GM19240 (cell line): Measurements from ENCODE around the gene CADPS.

ENCODE experiments used
- DNase-seq: peaks from one replicate; pipeline ENCODE4 v3.0.0; 2011; ENCODE audit warnings: low spot score; ENCODE audit not compliant: insufficient read length

CADPS gene

DNA sequence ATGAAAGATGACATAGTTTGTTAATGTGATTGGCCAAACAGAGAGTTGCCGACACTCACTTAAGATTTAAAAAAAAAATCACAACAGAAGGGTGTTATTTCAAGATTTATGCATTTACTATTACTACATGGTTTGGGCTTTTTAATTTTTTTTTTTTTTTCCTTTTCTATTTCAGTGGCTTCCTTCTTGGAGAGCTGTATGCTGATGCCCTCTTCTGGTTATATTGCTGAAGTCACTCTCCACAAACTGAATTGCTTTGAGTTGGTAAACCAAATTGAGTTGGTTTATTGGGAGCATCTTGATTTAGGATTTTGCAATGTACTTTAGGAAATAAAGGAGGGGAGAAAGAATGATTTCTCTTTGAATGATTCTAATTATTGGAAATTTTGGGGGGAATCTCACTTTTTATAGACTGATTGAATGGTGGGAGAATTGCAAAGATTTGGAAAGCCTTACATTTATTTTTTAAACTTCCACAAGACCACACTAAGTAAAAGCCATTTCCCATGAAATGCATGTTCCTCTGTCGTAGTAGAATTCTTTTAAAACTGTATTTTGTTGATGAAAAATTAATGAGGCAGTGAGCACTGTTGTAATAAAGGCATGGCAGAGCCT, 315.3 kb downstream of the CADPS start:
- DNase-seq: no peak

GRCh38 chr3:62558549-62559112, 316.6 kb downstream of the CADPS start:
- DNase-seq: no peak

DNA sequence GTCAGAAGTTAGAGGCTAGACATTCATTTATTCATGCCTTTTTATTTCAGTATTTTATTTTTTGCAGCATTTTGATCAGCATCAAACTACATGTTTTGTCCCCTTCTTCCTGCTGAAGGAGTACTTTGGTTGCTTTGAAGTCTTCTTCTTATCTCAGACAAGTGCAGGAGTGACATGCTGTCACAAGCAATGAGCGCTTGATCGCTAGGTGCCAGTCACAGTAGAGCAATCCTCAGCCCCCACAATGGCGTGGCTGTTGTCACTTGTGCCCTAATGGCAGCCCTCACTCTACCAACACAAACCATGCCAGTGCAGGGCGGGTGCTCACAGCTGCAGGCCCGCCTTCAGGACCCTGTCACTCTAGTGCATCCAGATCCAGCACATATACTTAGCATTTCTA, 317.2 kb downstream of the CADPS start:
- DNase-seq: no peak

DNA sequence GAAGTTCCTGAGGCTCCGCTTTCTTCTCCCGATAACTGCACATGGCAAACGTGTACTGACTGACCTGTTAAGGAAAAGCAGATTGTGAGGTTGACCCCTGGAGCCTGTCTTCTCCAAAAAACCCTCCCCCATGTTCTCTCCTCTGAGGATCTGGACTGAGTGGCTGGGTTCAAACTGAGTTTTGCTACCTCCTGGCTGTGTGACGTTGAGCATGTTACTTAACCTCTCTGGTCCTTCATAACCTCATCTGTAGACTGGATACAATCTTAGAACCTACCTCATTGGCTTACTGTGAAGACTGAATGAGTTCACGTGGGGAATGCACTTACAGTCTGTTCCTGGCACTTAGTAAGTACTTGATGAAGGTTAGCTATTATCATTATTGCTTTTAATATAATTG, 317.8 kb downstream of the CADPS start:
- no peak for DNase-seq

- no peak for DNase-seq
Observed at GRCh38 chr3:62556121-62556815, 318.9 kb downstream of the CADPS start.

DNA sequence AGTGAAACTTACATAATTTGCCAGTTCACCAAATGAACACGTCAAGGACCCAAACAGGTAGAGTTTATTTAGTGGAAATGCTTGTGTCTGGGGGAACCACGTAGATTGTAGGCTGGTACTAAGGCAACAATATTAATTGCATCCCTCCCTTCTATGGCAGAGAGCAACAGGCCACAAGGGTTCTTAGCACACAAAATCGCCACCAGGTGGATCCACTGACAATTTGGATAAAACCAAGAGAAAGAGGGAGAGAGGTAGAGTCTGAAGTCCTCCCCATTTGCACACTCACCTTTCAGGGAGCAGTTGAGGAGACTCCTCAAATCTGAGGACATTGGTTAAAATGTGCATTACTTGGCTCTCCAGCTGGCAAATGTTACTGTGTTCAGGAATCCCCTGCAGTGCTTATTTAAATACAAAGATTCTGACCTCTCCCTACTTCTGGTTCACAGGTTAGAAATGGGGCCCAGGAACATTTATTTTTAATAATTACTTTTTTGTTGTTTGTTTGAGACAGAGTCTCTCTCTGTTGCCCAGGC, 320.9 kb downstream of the CADPS start:
- no peak for DNase-seq

DNA sequence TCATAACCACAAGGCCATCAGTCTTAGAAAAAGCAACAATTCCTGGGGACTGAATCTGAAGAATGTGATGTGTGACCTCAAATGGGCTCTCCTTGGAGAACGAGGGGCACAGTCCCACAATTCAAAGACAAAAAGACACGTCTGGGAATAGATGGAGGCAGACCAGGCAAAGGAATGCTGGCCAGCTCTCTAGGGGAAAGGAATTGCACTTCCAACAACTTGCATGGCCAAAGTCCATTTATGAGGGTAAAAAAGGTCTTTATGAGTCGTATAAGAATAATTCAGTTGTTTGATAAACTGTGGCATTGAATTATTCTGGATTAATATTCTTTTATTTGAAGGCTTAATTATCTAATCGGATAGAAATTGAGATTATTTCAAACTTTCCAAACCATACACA, 321.4 kb downstream of the CADPS start:
- no peak for DNase-seq

- no peak for DNase-seq
Observed at GRCh38 chr3:62551556-62551955, 323.7 kb downstream of the CADPS start.

DNA sequence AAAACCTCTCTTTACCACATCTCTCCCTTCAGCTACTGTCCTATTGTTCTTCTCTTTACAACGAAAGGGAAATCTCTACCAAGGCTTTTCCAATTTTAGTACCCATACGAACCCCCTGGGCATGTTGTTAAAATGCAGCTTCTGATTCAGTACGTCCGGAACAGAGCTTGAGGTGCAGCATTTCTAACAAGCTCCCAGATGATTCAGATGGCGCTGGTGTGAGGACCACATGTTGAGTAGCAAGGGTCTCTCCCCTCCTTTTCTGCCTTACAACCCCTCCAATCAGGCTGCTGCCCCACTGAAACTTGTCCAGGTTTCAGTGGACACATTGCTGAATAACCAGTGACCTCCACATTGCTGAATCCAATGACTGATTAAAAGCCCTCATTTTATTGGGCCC, 324.8 kb downstream of the CADPS start:
- no peak for DNase-seq

DNA sequence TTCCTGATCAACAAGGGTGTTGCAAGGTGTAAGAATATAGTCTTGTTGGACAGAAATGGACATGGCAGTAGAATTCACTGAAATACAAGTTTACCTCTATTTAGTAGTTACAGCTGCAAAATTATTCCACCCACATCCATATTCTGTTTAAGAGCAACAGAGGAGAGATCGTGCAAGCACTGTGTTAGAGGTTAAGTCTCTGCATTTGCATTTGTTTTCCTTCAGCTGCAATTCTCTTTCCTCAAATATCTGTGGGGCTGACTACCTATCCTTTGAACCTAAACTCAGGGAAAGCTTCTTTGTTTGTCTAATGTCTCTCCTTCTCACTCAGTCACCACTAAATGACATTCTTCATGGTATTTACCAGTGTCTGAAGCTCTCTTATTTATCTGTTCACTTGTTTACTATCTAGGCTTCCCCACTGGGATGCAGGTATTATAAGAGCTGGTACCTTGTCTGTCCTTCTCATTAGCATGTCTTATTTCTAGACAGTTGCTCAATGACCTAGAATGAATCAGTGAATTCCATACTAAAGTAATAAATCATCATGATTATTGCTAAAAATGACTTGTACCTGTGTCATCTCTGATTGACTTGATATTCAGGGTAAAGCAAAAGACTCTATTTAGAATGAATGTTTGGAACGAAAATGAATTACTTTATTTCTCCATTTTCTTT, 326.5 kb downstream of the CADPS start:
- no peak for DNase-seq

- DNase-seq: no peak
Observed at GRCh38 chr3:62546266-62546665, 328.9 kb downstream of the CADPS start.

- DNase-seq: no peak
Observed at GRCh38 chr3:62542185-62542584, 333.0 kb downstream of the CADPS start.

DNA sequence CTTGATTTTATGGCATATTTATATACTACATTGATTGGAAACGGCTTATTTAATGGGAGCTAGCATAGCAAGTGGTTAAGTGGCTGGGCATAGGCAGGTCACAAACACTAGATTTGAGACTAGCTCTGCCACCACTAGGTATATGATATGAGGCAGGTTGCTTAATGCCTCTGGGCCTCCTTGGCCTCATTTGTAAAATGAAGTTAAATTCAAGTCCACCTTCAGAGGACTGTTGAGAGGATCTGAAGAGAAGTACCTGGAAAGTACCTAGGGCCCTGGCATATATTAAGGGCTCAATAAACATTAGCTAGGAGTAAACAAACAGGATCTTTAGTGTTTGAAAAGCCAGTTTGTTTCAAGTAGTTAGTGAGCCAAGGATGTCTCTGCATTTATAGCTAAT, 335.5 kb downstream of the CADPS start:
- no peak for DNase-seq

DNA sequence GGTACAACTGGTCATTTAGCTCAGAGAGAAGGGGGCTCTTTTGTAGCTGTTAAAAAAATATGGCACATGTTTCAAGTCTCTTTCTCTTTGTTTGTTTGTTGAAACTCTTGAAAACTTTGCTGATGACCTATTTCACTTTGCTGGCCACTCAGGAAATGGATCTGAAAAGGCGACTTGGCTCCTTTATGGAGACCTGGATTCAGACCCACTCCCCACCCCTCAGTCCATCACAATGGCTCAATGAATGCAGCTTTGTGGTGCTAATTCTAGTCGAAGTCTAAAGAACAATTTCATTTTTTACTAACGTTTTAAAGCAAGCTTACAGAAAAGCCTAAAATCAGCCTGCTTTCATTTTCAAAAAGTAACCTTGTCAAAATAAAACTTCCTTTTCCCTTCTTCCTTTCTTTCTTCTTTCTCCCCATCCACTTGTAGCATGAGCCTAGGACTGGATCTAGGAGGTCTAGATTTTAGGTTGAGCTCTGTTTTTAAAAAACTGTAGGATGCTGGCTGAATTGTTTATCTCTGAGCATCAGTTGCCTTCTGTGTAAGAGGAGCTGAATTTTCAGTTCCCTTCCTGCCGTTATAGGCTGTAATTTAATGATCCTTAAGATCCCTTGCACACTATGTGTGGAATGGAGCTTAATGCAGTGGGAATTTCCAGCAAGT, 336.4 kb downstream of the CADPS start:
- no peak for DNase-seq

- DNase-seq: no peak
Observed at GRCh38 chr3:62534326-62534725, 340.9 kb downstream of the CADPS start.

- no peak for DNase-seq
Observed at GRCh38 chr3:62532796-62533195, 342.4 kb downstream of the CADPS start.

DNA sequence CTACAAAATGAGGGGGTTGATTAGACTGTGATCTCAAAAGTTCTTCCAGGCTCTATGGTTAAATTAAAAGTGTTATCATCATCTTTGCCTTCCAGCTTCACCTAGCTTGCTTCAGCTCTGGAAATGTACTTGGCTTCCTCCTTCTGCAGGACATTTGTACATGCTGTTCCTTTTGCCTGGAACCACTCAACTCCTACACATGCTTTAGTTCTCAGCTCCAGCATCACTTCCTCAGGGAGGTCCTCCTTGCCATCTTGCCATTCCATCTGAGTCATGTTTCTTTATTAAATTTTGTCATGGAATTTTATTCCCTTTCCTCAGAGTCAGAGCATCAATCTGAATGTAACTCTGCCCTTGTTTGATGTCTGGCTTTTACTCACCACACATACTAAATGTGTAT, 343.2 kb downstream of the CADPS start:
- no peak for DNase-seq

DNA sequence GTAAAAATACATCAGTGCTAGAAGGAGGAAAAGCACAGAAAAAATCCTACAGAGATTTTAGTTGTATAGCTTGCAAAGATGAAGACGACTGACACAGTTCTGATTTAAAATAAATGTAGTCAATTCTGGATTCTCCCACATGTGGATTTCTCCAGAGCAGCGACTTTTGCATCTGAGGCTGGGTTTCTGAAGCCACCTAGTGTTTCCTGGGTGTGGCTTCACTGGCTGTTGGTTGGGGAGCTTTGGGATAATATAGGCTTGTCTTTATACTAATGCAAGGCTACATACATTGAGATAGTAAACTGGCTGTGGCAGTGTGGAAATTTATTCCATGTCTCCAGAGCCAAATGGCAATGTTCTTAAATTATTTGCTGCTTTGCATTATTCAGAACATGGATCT, 343.7 kb downstream of the CADPS start:
- DNase-seq: no peak

DNA sequence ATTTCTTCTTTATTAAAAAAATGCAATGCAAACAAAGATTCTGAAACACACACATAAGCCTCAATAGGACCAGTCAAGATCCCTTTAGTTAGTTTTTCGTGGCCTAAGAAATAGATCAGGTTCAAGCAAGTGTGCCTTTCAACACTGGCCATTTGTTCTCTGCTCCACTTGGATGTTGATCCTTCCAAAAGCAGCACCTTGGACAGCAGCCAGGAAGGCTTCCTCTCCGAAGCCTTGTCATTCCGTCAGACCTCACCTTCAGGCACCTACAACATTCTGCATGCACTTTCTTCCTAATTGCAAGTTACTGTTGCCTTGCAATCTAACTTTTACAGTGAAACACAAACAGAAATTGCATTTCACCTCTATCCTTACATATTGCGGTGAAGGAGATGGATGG, 346.0 kb downstream of the CADPS start:
- DNase-seq: no peak

DNA sequence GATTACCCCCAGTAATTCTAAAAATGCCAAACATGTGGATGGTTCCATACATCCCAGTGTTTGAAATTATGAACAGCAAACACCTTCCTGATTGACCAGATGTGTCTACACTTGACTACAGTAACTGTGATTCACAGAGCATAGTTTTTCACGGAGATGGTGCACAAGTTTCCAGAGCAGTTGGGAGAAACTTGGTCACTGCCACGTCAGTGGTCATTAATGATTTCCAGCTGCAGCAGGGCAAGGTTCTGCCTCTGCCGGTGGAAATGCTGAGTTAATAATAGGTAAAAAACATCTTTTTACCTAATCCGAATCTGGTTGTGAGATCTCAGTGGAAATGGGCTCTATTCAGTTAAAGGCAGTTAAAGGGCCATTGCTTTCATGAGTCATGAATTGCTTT, 347.7 kb downstream of the CADPS start:
- DNase-seq: no peak

GRCh38 chr3:62525281-62525680, 349.9 kb downstream of the CADPS start:
- no peak for DNase-seq

GRCh38 chr3:62523672-62524071, 351.5 kb downstream of the CADPS start:
- no peak for DNase-seq
